ENCODE results near the gene ACAP3.

DNA sequence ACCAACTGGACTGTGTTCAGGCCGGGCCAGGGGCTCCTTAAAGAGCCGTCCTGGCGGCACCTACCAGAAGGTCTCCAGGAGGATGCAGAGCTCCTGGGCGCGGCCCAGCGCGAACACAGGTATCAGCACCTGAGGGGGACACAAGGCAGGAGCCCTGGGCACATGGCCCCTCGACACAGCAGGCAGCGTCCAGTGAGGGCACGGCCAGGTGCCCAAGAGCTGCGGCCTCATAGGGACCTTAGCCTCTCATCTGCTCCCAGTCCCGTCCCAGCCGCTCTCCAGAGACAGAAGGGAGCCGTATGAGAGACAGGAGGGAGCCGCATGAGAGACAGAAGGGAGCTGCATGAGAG is 6.5 kb upstream of the ACAP3 start:
- TF ChIP-seq POLR2A (IDR thresholded peaks at IDR 0.05; ENCODE audit: low read depth, low read length) (no peak), MAZ (IDR thresholded peaks at IDR 0.05; ENCODE audit: borderline replicate concordance, low read depth, low read length) (no peak), CTCF (conservative IDR thresholded peaks at IDR 0.05; ENCODE audit: low read depth, low read length) (no peak), SMC3 (IDR thresholded peaks at IDR 0.05; ENCODE audit: low read depth, low read length) (no peak), BHLHE40 (IDR thresholded peaks at IDR 0.05; ENCODE audit: low read depth, low read length) (no peak), MAFK (IDR thresholded peaks at IDR 0.05; ENCODE audit: low read depth, low read length) (no peak)
